SK-N-SH treated with all-trans-retinoic acid at 6 μM for 48 hours (cell line): ENCODE results near the gene ANKRD6.
A peak's percentile ranks its signal among the peaks of the same experiment; 100 is the strongest.

Experiments
- ATAC-seq: fragments of 200-7000 bp; cut with Tn5 transposase; 3 replicates; pipeline ENCODE4 v1.9.1; 2020; ENCODE audit warnings: mild to moderate bottlenecking, moderate library complexity
- ARNTL ChIP-seq: fragments of 450-650 bp; formaldehyde crosslinking; IDR thresholded peaks from 2 replicates; pipeline ENCODE4 v1.5.0; 2020; ENCODE audit warnings: low read depth, mild to moderate bottlenecking, moderate library complexity, borderline replicate concordance
- BACH2 ChIP-seq: fragments of 250-450 bp; sonication (Bioruptor Pico); IDR thresholded peaks from 2 replicates; pipeline ENCODE4 v1.9.0; 2021; ENCODE audit warnings: mild to moderate bottlenecking, borderline replicate concordance
- CREB5 ChIP-seq: fragments of 250-450 bp; sonication (Bioruptor Pico); IDR thresholded peaks from 2 replicates; pipeline ENCODE4 v1.5.1; 2020; ENCODE audit warnings: low read depth, mild to moderate bottlenecking, moderate library complexity
- CSRNP3 ChIP-seq: fragments of 250-450 bp; sonication (Bioruptor Pico); IDR thresholded peaks from 2 replicates; pipeline ENCODE4 v1.5.1; 2021; ENCODE audit warnings: mild to moderate bottlenecking, moderate library complexity
- GLIS3 ChIP-seq: fragments of 250-450 bp; sonication (Bioruptor Pico); IDR thresholded peaks from 2 replicates; pipeline ENCODE4 v1.5.0; 2020; ENCODE audit warnings: mild to moderate bottlenecking, moderate library complexity
- ISL1 ChIP-seq: fragments of 250-450 bp; sonication (Bioruptor Pico); IDR thresholded peaks from 2 replicates; pipeline ENCODE4 v2.1.2; 2022; ENCODE audit warnings: mild to moderate bottlenecking, moderate library complexity
- PATZ1 ChIP-seq: fragments of 250-450 bp; sonication (Bioruptor Pico); IDR thresholded peaks from 2 replicates; pipeline ENCODE4 v1.8.0; 2020; ENCODE audit warnings: mild to moderate bottlenecking, moderate library complexity, borderline replicate concordance
- POU6F1 ChIP-seq: fragments of 250-450 bp; sonication (Bioruptor Pico); IDR thresholded peaks from 2 replicates; pipeline ENCODE4 v1.8.0; 2021; ENCODE audit warnings: low read depth, mild to moderate bottlenecking, moderate library complexity, borderline replicate concordance
- PPARA ChIP-seq: fragments of 250-450 bp; sonication (Bioruptor Pico); IDR thresholded peaks from 2 replicates; pipeline ENCODE4 v1.5.0; 2020; ENCODE audit warnings: mild to moderate bottlenecking, borderline replicate concordance
- RARB ChIP-seq: fragments of 250-450 bp; sonication (Bioruptor Pico); IDR thresholded peaks from 2 replicates; pipeline ENCODE4 v1.8.0; 2021; ENCODE audit warnings: mild to moderate bottlenecking, moderate library complexity
- SNAI2 ChIP-seq: fragments of 250-450 bp; sonication (Bioruptor Pico); IDR thresholded peaks from 2 replicates; pipeline ENCODE4 v1.5.0; 2020; ENCODE audit warnings: mild to moderate bottlenecking, moderate library complexity
- TOX ChIP-seq: fragments of 250-450 bp; sonication (Bioruptor Pico); IDR thresholded peaks from 2 replicates; pipeline ENCODE4 v1.8.0; 2021; ENCODE audit warnings: mild to moderate bottlenecking, moderate library complexity, borderline replicate concordance
- ZC3H10 ChIP-seq: fragments of 250-450 bp; sonication (Bioruptor Pico); IDR thresholded peaks from 2 replicates; pipeline ENCODE4 v1.5.1; 2021; ENCODE audit warnings: mild to moderate bottlenecking, moderate library complexity
- ZFP3 ChIP-seq: fragments of 250-450 bp; sonication (Bioruptor Pico); IDR thresholded peaks from 2 replicates; pipeline ENCODE4 v1.5.0; 2020; ENCODE audit warnings: mild to moderate bottlenecking, moderate library complexity
- ZFP30 ChIP-seq: fragments of 450-650 bp; formaldehyde crosslinking; IDR thresholded peaks from 2 replicates; pipeline ENCODE4 v1.5.0; 2022; ENCODE audit warnings: mild to moderate bottlenecking, moderate library complexity
- ZNF70 ChIP-seq: fragments of 450-650 bp; formaldehyde crosslinking; IDR thresholded peaks from 2 replicates; pipeline ENCODE4 v1.5.0; 2020; ENCODE audit warnings: mild to moderate bottlenecking, moderate library complexity
- ZNF8 ChIP-seq: fragments of 450-650 bp; formaldehyde crosslinking; IDR thresholded peaks from 2 replicates; pipeline ENCODE4 v1.5.0; 2020; ENCODE audit warnings: mild to moderate bottlenecking, moderate library complexity
- TF ChIP-seq, protein P1 (sequence below): fragments of 250-450 bp; sonication (Bioruptor Pico); IDR thresholded peaks from 2 replicates; pipeline ENCODE4 v1.5.0; 2020; ENCODE audit warnings: mild to moderate bottlenecking, moderate library complexity

The ANKRD6 gene

GRCh38 chr6:89667872-89668556 is 235.1 kb downstream of the ANKRD6 start:
- no peak for ATAC-seq
- TF ChIP-seq CREB5 (CRISPR knock-in tag) (no peak), PATZ1 (CRISPR knock-in tag) (no peak), ZNF8 (no peak), SNAI2 (CRISPR knock-in tag) (no peak), PPARA (CRISPR knock-in tag) (no peak), GLIS3 (CRISPR knock-in tag) (no peak), CSRNP3 (CRISPR knock-in tag) (no peak), ISL1 (no peak)
- TF ChIP-seq, protein P1, sequence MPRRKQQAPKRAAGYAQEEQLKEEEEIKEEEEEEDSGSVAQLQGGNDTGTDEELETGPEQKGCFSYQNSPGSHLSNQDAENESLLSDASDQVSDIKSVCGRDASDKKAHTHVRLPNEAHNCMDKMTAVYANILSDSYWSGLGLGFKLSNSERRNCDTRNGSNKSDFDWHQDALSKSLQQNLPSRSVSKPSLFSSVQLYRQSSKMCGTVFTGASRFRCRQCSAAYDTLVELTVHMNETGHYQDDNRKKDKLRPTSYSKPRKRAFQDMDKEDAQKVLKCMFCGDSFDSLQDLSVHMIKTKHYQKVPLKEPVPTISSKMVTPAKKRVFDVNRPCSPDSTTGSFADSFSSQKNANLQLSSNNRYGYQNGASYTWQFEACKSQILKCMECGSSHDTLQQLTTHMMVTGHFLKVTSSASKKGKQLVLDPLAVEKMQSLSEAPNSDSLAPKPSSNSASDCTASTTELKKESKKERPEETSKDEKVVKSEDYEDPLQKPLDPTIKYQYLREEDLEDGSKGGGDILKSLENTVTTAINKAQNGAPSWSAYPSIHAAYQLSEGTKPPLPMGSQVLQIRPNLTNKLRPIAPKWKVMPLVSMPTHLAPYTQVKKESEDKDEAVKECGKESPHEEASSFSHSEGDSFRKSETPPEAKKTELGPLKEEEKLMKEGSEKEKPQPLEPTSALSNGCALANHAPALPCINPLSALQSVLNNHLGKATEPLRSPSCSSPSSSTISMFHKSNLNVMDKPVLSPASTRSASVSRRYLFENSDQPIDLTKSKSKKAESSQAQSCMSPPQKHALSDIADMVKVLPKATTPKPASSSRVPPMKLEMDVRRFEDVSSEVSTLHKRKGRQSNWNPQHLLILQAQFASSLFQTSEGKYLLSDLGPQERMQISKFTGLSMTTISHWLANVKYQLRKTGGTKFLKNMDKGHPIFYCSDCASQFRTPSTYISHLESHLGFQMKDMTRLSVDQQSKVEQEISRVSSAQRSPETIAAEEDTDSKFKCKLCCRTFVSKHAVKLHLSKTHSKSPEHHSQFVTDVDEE (CRISPR knock-in tag) = no peak

- ATAC-seq = peak; percentile 33; the same call in 1 of the 3 replicates
- TF ChIP-seq ZNF70 (no peak), RARB (CRISPR knock-in tag) (no peak), POU6F1 (CRISPR knock-in tag) (no peak), ZFP3 (CRISPR knock-in tag) (no peak), ARNTL (CRISPR knock-in tag) (no peak)
- TF ChIP-seq, protein P1 (CRISPR knock-in tag) = no peak
- TF ChIP-seq, all 23 proteins: peak for 0
Measured at GRCh38 chr6:89669002-89669401, 236.1 kb downstream of the ANKRD6 start.

DNA sequence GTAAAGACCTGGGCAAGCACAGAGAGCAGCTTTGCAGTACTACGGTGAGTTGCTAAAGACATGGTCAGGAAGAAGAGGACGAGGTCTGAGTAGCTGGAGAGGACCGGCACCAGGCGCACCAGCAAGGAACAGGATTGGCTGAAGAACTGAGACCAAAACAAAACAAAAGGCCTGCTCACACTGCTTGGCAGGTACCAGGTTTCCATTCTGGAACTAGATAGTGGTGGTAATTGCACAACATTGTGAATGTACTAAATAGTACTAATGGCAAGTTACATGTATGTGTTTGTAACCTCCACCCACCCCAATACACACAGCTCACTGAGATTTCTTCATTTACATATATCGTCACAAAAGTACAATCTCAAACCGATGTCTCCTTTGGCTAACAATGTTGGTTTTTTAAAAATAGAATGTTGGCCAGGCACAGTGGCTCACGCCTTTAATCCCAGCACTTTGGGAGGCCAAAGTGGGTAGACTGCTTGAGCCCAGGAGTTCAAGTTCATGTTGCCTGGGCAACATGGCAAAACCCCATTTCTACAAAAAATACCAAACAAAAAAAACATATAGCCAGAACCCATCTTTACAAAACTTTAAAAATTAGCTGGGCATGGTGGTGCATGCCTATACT is 238.1 kb downstream of the ANKRD6 start:
- ATAC-seq = no peak
- TF ChIP-seq ZC3H10 (no peak), ZNF8 (no peak), ZFP30 (CRISPR knock-in tag) (no peak), ZNF70 (no peak), CREB5 (CRISPR knock-in tag) (no peak), SNAI2 (CRISPR knock-in tag) (no peak), TOX (CRISPR knock-in tag) (no peak), BACH2 (CRISPR knock-in tag) (no peak)
- TF ChIP-seq, protein P1 (CRISPR knock-in tag) = no peak
